GM21576 (cell line): ENCODE data around the gene LMF1.

Experiments used
- ATAC-seq: cut with Tn5 transposase; IDR thresholded peaks from one replicate; pipeline ENCODE4 v1.9.1; 2021; ENCODE audit warnings: mild to moderate bottlenecking, moderate library complexity; ENCODE audit not compliant: unreplicated experiment

Gene LMF1

DNA sequence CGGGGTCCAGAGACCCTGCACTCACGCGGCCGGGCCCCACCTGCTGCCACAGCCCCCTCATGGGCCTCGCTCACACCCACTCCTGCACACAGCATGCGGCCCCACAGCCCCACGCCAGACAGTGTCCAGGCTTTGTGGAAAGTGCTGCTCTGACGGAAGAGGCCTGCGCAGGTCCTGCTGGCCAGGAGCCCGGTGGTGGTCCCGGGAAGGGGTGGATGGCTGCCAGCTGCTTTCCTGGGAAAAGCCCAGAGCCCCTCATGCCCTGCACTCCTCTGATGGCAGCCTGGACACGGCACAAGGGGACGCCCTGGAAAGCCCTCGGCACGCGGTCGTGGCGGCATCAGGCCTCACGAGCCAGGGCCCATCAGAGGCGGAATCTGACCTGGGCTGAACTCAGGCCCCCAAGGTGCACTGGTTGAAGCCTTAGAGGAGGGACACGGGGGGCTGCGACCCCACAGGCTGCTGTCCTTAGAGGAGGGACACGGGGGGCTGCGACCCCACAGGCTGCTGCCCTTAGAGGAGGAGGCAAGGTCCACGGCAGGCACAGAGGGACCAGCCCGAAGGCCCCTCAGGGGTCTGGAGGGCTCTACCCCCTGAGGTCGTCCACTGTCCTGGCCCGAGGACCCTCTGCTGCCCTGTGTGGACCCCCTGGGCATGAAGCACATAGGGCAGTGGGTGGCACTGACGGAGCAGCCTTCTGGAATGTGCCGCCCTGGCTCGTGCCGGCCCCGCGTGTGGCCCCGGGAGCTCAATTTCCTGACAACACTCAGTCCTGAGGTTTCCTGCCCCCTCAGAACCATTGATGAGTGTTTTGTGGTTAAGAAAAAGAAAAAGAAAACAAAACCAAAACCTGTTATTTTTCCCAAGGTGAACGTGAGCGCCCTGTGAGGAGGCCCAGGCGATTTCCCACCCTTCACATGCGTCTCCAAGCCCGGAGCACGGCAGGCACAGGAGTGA lies 32.9 kb upstream of the LMF1 start:
- no peak for ATAC-seq

GRCh38 chr16:1002399-1003166 lies 31.8 kb upstream of the LMF1 start:
- ATAC-seq, result no peak

- ATAC-seq, result no peak
These were observed 30.3 kb upstream of the LMF1 start for GRCh38 chr16:1001096-1001495.

DNA sequence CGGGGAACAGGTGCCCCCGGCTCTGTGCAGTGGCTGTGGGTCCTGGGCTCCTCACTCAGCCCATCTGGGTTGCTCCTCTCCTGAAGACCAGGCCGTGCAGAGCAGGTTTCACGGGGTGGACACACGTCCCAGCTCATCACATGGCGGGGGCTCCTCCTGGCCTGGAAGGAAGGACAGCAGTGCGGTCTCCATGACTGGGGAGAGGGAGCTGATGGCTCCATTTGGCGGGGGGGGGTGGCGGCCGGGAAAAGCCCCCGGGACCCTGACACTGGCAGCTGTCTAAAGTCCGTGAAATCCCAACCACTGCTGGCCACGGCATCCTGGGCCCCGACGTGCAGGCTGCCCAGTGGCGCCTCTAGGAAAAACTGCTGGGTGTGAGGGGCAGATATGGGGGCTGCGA lies 29.8 kb upstream of the LMF1 start:
- no peak for ATAC-seq

GRCh38 chr16:999677-1000076 lies 28.9 kb upstream of the LMF1 start:
- no peak for ATAC-seq

GRCh38 chr16:998615-999014 lies 27.8 kb upstream of the LMF1 start:
- no peak for ATAC-seq

DNA sequence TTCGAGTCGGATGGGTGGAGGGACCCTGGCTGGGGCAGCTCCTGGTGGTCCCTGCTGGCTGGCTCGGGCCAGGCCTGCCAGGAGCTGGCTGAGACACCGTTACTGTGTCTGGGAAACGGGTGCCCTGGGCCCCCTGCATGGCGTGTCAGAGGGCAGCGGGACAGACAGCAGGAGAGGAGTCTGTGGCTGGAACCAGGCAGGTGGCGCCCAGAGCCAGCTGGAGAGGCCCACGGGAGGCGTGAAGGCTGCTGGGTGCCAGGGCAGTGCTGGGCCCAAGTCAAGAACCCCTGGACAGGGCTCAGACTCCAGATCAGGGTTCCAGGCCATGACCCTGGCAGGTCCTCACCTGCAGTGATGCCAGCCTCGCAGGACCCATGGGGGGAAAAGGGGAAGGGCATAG lies 27.4 kb upstream of the LMF1 start:
- ATAC-seq, result no peak

DNA sequence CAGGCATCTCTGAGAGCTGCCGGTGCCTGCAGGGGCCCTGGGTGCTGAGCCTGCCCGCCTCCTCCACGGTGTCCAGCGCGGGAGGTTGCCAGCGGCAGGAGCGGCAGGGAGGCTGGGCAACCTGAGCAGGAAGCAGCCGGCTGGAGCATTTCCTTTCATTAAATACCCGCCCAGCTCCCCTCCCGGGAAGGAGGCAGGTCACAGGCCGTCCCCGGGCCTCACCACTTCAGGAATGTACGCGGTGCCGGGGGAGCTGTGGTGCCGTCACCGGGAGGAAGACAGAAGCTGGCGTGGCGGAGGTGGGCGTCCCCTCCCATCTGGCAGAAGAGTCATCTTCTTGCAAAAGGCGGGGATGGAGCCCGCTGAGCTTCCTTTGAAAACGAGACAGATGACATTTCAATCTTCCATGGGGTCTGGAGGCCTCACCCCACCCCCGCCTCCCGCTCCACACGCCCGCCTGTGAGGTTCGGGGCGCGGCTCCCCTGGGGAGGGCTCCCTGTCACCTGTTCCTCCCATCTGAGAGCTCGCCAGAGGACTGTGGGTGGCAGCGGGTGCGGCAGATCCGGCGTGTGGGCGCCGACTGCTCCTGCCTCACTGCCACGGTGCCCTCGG lies 26.8 kb upstream of the LMF1 start:
- no peak for ATAC-seq

GRCh38 chr16:996681-997080 lies 25.9 kb upstream of the LMF1 start:
- no peak for ATAC-seq

- no peak for ATAC-seq
These were observed 25.0 kb upstream of the LMF1 start for GRCh38 chr16:995783-996182.

DNA sequence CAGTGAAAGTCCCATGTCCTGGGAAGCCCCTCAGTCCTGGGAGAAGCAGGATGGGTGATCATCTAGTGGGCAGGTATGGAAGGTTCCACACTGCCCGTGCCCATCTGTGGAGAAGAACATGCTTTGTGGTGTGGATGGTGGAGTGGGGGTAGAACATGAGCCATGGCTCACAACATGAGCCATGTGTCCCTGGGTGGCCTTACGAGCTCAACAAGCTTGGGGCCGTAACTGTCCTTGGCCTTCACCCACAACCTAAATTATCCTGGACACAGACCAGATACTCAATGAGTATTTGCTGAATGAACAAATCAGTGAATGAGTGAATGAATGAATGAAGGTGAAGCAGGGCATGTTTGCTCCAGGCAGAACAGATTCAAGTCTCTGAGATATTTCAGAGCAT lies 24.3 kb upstream of the LMF1 start:
- ATAC-seq, result no peak

DNA sequence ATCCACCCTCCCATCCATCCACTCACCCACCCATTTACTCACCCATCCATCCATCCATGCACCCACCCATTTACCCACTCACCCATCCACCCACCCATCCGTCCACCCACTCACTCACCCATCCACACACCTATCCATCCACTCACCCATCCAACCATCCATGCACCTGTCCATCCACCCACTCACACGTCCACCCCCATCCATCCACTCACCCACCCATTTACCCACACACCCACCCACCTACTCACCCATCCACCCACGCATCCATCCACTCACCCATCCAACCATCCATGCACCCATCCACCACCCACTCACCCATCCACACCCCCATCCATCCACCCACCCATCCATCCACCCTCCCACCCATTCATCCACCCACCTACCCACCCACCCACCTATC lies 22.9 kb upstream of the LMF1 start:
- ATAC-seq, result no peak

DNA sequence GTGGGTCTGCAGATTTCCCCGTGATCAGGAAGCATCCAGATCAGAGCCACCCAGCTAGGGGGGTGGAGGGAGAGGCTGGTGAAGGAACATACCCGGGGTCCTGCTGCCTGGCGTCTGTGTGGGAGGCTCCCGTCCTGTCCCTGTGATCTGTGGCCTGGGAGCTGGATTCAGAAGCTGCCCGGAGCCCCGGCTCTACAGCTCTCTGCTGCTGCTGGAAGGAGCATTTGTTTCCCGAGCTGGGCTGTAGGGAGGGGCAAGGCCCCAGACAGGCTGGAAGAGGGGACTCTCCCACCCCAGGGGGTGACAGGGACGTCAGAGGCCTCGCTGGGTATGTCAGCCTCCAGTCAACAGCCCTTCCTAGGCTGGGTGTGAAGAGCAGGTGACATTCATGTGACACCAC lies 21.0 kb upstream of the LMF1 start:
- no peak for ATAC-seq

GRCh38 chr16:991345-991744 lies 20.6 kb upstream of the LMF1 start:
- ATAC-seq, result no peak

- ATAC-seq, result no peak
These were observed 19.9 kb upstream of the LMF1 start for GRCh38 chr16:990516-991291.

GRCh38 chr16:989354-989814 lies 18.6 kb upstream of the LMF1 start:
- no peak for ATAC-seq

GRCh38 chr16:988471-989353 lies 17.9 kb upstream of the LMF1 start:
- ATAC-seq, result no peak

GRCh38 chr16:987906-988305 lies 17.1 kb upstream of the LMF1 start:
- ATAC-seq, result no peak

DNA sequence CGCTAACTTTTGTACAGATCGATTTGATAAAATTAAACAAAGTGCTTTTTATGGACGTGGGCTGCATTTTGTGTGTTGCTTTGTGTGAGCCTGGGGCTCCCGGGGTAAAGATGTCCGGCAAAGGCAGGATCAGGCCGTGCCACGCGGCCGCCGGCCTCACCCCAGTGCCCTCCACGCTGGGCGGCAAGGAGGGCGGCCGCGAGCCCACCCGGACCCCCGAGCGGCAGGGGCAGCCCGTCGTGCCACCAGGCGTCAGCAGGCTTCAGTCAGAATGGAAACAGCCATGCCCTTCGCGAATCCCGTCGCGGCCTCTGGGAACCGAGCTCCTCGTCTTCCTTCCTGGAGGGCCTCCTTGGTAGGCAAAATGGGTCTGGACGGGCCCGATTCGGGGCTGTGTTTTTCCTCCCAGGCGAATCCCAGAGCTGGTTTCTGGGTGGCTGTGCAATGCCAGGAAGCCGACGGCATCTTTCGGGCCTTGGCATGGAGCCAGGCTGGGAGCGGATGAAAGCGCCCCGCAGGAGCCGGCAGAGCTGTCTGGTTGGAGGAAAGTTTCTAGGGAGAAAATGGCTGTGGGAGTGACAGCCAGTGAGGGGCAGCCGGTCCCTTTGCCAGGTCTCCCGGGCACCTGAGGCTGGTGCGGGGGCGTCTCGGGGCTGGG lies 16.3 kb upstream of the LMF1 start:
- ATAC-seq, result no peak
